HL-60 (cell line): ENCODE data around the gene MAK.
"Not testable (repeated sequence)": the region's sequence is repeated elsewhere in the genome, so short reads cannot be mapped to it uniquely, and the experiment has no call there.

ENCODE experiments used
- DNase-seq, 2 experiments: peaks; one replicate each; pipeline ENCODE4 v3.0.0-alpha.2; 2010 to 2020; ENCODE audit warnings: low read depth in 1 of 2, low spot score in 1 of 2
- H3K27ac ChIP-seq: fragments of 250-450 bp; sonication (Bioruptor Pico); replicated peaks from 2 replicates; pipeline ENCODE4 v1.5.1; 2020; ENCODE audit warnings: mild to moderate bottlenecking, moderate library complexity
- H3K27me3 ChIP-seq: fragments of 250-450 bp; sonication (Bioruptor Pico); 2 replicates; pipeline ENCODE4 v1.5.1; 2021; ENCODE audit warnings: mild to moderate bottlenecking, moderate library complexity; ENCODE audit not compliant: insufficient read depth, poor library complexity, severe bottlenecking
- H3K4me3 ChIP-seq: replicated peaks from 2 replicates; pipeline ENCODE4 v1.5.1; 2011; ENCODE audit warnings: mild to moderate bottlenecking, control low read depth, low read length; ENCODE audit not compliant: insufficient read depth
- CTCF ChIP-seq: IDR thresholded peaks from one replicate; pipeline ENCODE4 v1.5.1; 2011; ENCODE audit warnings: low read length, control low read depth, inconsistent platforms; ENCODE audit not compliant: insufficient read depth
- GABPA ChIP-seq: IDR thresholded peaks from 2 replicates; pipeline ENCODE4 v1.6.1; 2012; ENCODE audit warnings: low read depth
- POLR2AphosphoS5 ChIP-seq: IDR thresholded peaks from 2 replicates; pipeline ENCODE4 v1.6.1; 2012; ENCODE audit warnings: low read depth
- SPI1 ChIP-seq: IDR thresholded peaks from 2 replicates; pipeline ENCODE4 v1.6.1; 2012; ENCODE audit warnings: low read depth, mild to moderate bottlenecking, borderline replicate concordance
- TF ChIP-seq, protein P1 (sequence below): IDR thresholded peaks from 2 replicates; pipeline ENCODE4 v1.6.1; 2012; ENCODE audit warnings: low read depth; ENCODE audit not compliant: insufficient replicate concordance

Gene MAK

DNA sequence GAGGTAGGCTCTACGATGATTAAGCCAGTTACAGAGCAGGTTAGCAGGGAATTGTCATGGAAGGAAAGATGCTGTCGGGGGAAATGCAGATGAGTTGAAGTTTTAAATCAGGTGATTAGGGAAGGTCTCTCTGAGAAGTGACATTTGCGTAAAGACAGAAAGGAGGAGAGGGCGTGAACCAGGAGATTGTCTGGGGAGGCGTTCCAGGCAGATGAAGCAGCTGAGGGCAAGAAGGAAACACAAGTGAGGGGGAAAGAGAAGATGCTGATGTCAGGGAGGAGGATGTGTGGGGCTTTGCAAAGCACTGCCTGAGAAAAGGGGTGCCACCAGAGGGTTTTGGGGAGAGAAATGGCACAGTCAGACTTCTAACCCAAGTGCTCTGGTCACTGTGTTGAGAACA, 93.2 kb downstream of the MAK start:
- no peak for DNase-seq
- Histone ChIP-seq H3K4me3 (no peak overlapping the region), H3K27me3 (no peaks in the 10 kb centered on the region), H3K27ac (no peak overlapping the region)
- TF ChIP-seq GABPA (no peak), CTCF (no peak), POLR2AphosphoS5 (no peak), SPI1 (no peak)
- TF ChIP-seq, protein P1, sequence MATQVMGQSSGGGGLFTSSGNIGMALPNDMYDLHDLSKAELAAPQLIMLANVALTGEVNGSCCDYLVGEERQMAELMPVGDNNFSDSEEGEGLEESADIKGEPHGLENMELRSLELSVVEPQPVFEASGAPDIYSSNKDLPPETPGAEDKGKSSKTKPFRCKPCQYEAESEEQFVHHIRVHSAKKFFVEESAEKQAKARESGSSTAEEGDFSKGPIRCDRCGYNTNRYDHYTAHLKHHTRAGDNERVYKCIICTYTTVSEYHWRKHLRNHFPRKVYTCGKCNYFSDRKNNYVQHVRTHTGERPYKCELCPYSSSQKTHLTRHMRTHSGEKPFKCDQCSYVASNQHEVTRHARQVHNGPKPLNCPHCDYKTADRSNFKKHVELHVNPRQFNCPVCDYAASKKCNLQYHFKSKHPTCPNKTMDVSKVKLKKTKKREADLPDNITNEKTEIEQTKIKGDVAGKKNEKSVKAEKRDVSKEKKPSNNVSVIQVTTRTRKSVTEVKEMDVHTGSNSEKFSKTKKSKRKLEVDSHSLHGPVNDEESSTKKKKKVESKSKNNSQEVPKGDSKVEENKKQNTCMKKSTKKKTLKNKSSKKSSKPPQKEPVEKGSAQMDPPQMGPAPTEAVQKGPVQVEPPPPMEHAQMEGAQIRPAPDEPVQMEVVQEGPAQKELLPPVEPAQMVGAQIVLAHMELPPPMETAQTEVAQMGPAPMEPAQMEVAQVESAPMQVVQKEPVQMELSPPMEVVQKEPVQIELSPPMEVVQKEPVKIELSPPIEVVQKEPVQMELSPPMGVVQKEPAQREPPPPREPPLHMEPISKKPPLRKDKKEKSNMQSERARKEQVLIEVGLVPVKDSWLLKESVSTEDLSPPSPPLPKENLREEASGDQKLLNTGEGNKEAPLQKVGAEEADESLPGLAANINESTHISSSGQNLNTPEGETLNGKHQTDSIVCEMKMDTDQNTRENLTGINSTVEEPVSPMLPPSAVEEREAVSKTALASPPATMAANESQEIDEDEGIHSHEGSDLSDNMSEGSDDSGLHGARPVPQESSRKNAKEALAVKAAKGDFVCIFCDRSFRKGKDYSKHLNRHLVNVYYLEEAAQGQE = no peak

DNA sequence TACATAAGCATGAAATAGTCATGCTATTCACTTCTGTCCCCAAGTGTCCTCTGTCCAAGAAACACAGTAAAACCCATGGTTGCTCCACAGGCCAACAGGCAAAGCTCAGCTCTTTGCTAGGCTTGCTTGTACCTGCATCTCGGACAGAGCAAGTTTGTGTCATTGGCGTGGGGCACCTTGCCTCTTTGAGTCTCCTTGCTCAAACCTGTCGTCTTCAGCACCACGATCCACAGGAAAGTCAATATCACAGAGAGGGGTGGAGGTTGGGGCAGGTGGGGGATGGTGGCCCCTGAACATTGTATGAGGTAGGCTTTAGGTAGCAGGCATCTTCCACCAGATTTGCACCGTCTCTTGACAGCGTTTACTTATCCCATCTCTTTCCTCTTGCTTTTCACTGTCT, 94.8 kb downstream of the MAK start:
- no peak for DNase-seq
- H3K27ac ChIP-seq = no peak overlapping the region
- no peaks in the 10 kb centered on the region for H3K27me3 ChIP-seq
- no peak overlapping the region for H3K4me3 ChIP-seq
- TF ChIP-seq, protein P1 = peak; percentile 80
- TF ChIP-seq GABPA = no peak

GRCh38 chr6:10742251-10742650, 96.1 kb downstream of the MAK start:
- no peaks in the 10 kb centered on the region for H3K27me3 ChIP-seq
- H3K27ac ChIP-seq = no peak overlapping the region
- no peak for DNase-seq
- TF ChIP-seq SPI1 = no peak
- no peak for TF ChIP-seq POLR2AphosphoS5
- TF ChIP-seq, protein P1 = no peak
- TF ChIP-seq CTCF = no peak
- no peak for TF ChIP-seq GABPA
- no peak overlapping the region for H3K4me3 ChIP-seq

GRCh38 chr6:10741643-10742042, 96.7 kb downstream of the MAK start:
- H3K27ac ChIP-seq, DNase-seq, H3K27me3 ChIP-seq, H3K4me3 ChIP-seq: not testable (repeated sequence)
